SKM-1 (cell line): ENCODE measurements around the gene PCNX3.
"Not testable (repeated sequence)": the region's sequence is repeated elsewhere in the genome, so short reads cannot be mapped to it uniquely, and the experiment has no call there.

Source experiments
- DNase-seq: peaks from one replicate; lab custom pipeline; 2025; ENCODE audit not compliant: unreplicated experiment; lab: John Stamatoyannopoulos, UW

The PCNX3 gene

GRCh38 chr11:65639228-65639597 is 23.6 kb downstream of the PCNX3 start:
- DNase-seq = not testable (repeated sequence)

GRCh38 chr11:65639623-65640482 is 24.3 kb downstream of the PCNX3 start:
- DNase-seq = no peak

- peak; percentile 63 for DNase-seq
These were observed 25.1 kb downstream of the PCNX3 start for GRCh38 chr11:65640483-65641296.

- no peak for DNase-seq
These were observed 25.9 kb downstream of the PCNX3 start for GRCh38 chr11:65641297-65642013.

DNA sequence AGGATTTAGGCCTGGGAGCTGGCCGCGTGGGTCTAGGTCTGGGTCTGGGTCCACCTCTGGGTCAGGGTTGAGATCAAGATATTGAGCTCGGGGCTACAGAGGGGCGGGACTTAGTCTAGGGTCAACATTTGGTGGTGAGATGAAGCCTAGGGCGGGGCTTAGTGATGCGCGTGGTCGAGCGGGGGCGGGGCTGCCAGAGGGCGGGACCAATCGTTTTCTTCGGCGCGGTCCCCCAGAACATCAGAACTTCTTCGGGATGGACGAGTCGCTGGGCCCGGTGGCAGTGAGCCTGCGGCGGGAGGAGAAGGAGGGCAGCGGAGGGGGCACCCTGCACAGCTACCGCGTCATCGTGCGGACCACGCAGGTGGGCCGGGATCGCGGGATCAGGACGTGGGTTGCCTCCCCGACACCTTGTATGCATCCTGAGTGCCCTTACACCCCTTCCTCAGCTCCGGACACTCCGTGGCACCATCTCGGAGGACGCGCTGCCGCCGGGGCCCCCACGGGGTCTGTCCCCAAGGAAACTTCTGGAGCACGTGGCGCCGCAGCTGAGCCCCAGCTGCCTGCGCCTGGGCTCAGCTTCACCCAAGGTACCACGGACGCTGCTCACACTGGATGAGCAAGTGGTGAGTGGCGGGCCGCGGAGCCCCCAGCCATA is 26.6 kb downstream of the PCNX3 start:
- DNase-seq = no peak

DNA sequence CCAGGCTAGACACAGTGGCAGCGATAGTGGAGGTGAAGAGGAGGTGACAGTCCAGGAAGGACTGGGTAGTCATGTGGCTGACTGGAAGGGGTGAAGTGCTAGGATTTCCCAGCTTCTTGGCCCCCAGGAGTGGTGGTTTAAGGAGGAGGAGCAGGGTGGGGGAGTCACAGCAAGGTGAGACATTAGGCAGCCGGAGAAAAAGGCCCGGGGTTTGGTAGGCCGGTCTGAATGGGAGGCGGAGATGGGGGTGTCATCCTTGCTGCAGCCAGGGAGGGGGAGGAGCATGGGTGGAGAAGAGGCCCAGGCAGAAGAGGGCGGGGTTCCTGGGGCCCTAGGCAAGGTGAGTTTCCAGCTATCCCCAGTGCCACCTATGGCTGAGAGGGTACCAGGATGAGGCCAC is 28.4 kb downstream of the PCNX3 start:
- no peak for DNase-seq

- DNase-seq = no peak
These were observed 29.3 kb downstream of the PCNX3 start for GRCh38 chr11:65644837-65645236.

GRCh38 chr11:65645710-65646109 is 30.1 kb downstream of the PCNX3 start:
- no peak for DNase-seq

DNA sequence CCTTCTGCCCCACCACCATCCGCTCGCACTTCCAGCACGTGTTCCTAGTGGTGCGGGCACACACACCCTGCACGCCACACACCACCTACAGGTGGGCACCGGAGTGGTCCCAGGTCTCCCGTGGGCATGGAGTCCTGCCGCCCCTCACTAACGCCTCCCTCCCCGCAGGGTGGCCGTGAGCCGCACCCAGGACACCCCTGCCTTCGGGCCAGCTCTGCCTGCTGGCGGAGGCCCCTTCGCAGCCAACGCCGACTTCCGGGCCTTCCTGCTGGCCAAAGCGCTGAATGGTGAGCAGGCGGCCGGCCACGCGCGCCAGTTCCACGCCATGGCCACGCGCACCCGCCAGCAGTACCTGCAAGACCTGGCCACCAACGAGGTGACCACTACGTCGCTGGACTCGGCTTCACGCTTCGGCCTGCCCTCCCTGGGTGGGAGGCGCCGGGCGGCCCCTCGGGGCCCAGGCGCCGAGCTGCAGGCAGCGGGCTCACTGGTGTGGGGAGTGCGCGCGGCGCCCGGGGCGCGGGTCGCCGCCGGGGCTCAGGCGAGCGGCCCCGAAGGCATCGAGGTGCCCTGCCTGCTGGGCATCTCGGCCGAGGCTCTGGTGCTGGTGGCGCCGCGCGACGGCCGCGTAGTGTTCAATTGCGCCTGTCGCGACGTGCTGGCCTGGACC is 30.8 kb downstream of the PCNX3 start:
- no peak for DNase-seq

- no peak for DNase-seq
These were observed 31.6 kb downstream of the PCNX3 start for GRCh38 chr11:65646958-65647701.

DNA sequence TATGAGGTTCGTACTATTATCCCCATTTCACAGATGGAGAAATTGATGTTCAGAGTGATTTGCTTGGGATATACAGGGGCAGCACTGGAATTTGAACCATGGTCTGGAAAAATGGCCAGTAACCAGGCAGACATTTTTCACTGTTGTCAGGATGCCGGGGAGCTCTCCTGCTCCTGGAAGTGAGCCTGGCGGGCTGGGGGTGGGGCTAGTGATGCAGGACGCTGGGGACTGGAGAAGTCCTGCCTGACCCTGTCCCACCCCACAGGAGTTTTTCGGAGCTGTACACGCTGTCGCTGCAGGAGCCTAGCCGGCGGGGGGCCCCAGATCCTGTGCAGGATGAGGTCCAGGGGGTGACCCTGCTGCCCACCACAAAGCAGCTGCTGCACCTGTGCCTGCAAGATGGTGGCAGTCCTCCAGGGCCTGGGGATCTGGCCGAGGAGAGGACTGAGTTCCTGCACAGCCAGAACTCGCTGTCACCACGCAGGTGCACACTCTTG is 33.5 kb downstream of the PCNX3 start:
- DNase-seq = no peak

DNA sequence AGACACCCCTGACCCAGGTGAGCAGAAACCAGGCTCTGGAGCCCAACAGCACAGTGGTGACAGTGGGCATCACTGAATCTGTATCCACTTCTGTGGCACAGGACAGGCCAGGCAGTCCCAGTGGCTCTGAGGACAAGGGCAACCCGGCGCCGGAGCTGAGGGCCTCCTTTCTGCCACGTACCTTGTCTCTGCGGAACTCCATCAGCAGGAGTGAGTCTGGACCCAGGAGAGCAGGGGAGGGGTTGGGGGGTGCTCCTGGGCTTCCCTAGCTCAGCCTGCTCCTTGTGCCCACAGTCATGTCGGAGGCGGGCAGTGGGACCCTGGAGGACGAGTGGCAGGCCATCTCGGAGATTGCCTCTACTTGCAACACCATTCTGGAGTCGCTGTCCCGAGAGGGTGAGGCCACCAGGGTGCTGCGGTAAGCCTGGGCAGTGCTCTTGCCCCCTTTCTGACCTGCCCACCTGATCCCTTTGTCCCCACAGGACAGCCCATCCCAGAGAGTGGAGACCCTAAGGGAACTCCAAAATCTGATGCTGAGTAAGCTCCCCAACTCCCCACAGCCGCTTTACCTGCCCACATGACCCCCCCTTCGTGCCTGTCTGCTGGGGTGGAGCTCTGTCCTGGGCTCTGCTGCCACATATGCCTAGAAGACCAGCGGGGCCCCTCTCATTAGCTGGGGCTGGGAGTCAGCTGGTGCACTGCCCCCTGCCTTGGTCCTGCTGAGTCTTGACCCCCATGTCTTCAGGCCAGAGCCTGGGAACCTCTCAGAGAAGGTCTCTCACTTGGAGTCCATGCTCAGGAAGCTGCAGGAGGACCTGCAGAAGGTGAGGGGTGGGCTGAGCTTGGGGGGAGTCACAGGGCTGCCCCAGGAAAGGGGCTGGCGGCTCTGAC is 34.3 kb downstream of the PCNX3 start:
- DNase-seq = no peak

- no peak for DNase-seq
These were observed 35.2 kb downstream of the PCNX3 start for GRCh38 chr11:65650547-65651338.

DNA sequence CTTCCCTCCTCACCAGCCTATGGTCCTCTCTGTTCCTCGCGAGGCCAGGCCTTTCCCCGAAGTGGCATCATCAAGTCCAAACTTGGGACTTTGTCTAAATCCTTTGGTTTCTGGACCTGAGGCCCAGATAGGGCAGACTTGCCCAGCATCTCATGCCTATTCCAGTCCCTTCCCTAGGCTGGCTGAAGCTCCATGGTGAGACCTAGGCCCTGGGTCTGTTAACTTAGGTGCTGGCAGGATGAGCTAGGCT is 35.7 kb downstream of the PCNX3 start:
- no peak for DNase-seq

- DNase-seq = no peak
These were observed 36.3 kb downstream of the PCNX3 start for GRCh38 chr11:65651589-65652510.

- DNase-seq = peak; percentile 83
These were observed 37.1 kb downstream of the PCNX3 start for GRCh38 chr11:65652511-65653228.
